Measurements from ENCODE around the gene SKA2. TPM values are rescaled to one million over a fixed set of nuclear protein-coding genes. Genes with fewer than 3 reads are reported as not detected.
"Not testable (repeated sequence)": the region's sequence is repeated elsewhere in the genome, so short reads cannot be mapped to it uniquely, and the experiment has no call there.

The SKA2 gene
- total and polyA plus RNA-seq, 5 donors from 2014 or later: 37.7 to 86.7 (median 53.7) TPM

GRCh38 chr17:59093145-59093701, 61.8 kb downstream of the SKA2 start:
- no peak overlapping the region for H3K27ac ChIP-seq (ENCODE audit: insufficient read depth, low read length, poor library complexity, severe bottlenecking)
- peaks cover 20% of the 10 kb centered on the region for H3K36me3 ChIP-seq (ENCODE audit: control insufficient read depth, insufficient read depth, low read length)
- peaks cover 24% of the 10 kb centered on the region for H3K36me3 Mint-ChIP-seq
- no peaks in the 10 kb centered on the region for H3K27me3 Mint-ChIP-seq
- H3K4me1 Mint-ChIP-seq: peaks cover 9 to 29% (median 17%) of the 10 kb centered on the region in 4 donors
- ATAC-seq (ENCODE audit: low read depth in 2 of 2) (no peak), DNase-seq (no peak)
- no peaks in the 10 kb centered on the region for H3K9me3 Mint-ChIP-seq
- H3K4me3 Mint-ChIP-seq: no peak overlapping the region
- no peaks in the 10 kb centered on the region for H3K4me1 ChIP-seq (ENCODE audit: control insufficient read depth, insufficient read depth, low read length, poor library complexity, severe bottlenecking)
- no peaks in the 10 kb centered on the region for H3K9me3 ChIP-seq (ENCODE audit: control insufficient read depth in 2 of 2, low read length in 2 of 2)
- no peak overlapping the region for H3K4me3 ChIP-seq (ENCODE audit: low read depth, low read length)
- peak overlapping the region in 1 of 3 donors; percentile 16 for H3K27ac Mint-ChIP-seq
- H3K27me3 ChIP-seq (ENCODE audit: control insufficient read depth, insufficient read depth, low read length): no peaks in the 10 kb centered on the region

- not testable (repeated sequence) for ATAC-seq (ENCODE audit: low read depth in 2 of 2); H3K27ac Mint-ChIP-seq; H3K27me3 Mint-ChIP-seq; H3K27me3 ChIP-seq (ENCODE audit: control insufficient read depth, insufficient read depth, low read length); H3K4me3 ChIP-seq (ENCODE audit: low read depth, low read length); H3K27ac ChIP-seq (ENCODE audit: insufficient read depth, low read length, poor library complexity, severe bottlenecking); DNase-seq; H3K4me3 Mint-ChIP-seq; H3K9me3 Mint-ChIP-seq; H3K9me3 ChIP-seq (ENCODE audit: control insufficient read depth in 2 of 2, low read length in 2 of 2); H3K4me1 ChIP-seq (ENCODE audit: control insufficient read depth, insufficient read depth, low read length, poor library complexity, severe bottlenecking)
- peaks cover 34% of the 10 kb centered on the region for H3K36me3 ChIP-seq (ENCODE audit: control insufficient read depth, insufficient read depth, low read length)
- Mint-ChIP-seq H3K36me3 (peaks cover 19% of the 10 kb centered on the region), H3K4me1 (peaks cover 4 to 19% (median 11%) of the 10 kb centered on the region in 4 donors)
Measured at GRCh38 chr17:59090593-59090992, 64.4 kb downstream of the SKA2 start.

GRCh38 chr17:59084154-59084553, 70.8 kb downstream of the SKA2 start:
- Mint-ChIP-seq H3K36me3 (peaks cover 38% of the 10 kb centered on the region), H3K4me1 (peaks cover 0 to 15% (median 5%) of the 10 kb centered on the region in 4 donors), H3K27me3 (no peaks in the 10 kb centered on the region), H3K27ac (peak overlapping the region in 1 of 3 donors; percentile 41), H3K4me3 (no peak overlapping the region), H3K9me3 (no peaks in the 10 kb centered on the region)
- Histone ChIP-seq H3K36me3 (ENCODE audit: control insufficient read depth, insufficient read depth, low read length) (peaks cover 46% of the 10 kb centered on the region), H3K9me3 (ENCODE audit: control insufficient read depth in 2 of 2, low read length in 2 of 2) (no peaks in the 10 kb centered on the region), H3K4me1 (ENCODE audit: control insufficient read depth, insufficient read depth, low read length, poor library complexity, severe bottlenecking) (no peaks in the 10 kb centered on the region), H3K27ac (ENCODE audit: insufficient read depth, low read length, poor library complexity, severe bottlenecking) (no peak overlapping the region), H3K4me3 (ENCODE audit: low read depth, low read length) (no peak overlapping the region), H3K27me3 (ENCODE audit: control insufficient read depth, insufficient read depth, low read length) (no peaks in the 10 kb centered on the region)
- ATAC-seq (ENCODE audit: low read depth in 2 of 2): no peak
- DNase-seq: no peak

- ATAC-seq (ENCODE audit: low read depth in 2 of 2) (no peak), DNase-seq (no peak)
- H3K27ac ChIP-seq (ENCODE audit: insufficient read depth, low read length, poor library complexity, severe bottlenecking): no peak overlapping the region
- H3K4me1 ChIP-seq (ENCODE audit: control insufficient read depth, insufficient read depth, low read length, poor library complexity, severe bottlenecking): no peaks in the 10 kb centered on the region
- no peaks in the 10 kb centered on the region for H3K27me3 ChIP-seq (ENCODE audit: control insufficient read depth, insufficient read depth, low read length)
- no peaks in the 10 kb centered on the region for H3K9me3 ChIP-seq (ENCODE audit: control insufficient read depth in 2 of 2, low read length in 2 of 2)
- no peaks in the 10 kb centered on the region for H3K9me3 Mint-ChIP-seq
- peaks cover 0 to 2% (median 0%) of the 10 kb centered on the region in 4 donors for H3K4me1 Mint-ChIP-seq
- no peaks in the 10 kb centered on the region for H3K27me3 Mint-ChIP-seq
- H3K4me3 Mint-ChIP-seq: no peak overlapping the region
- no peak overlapping the region for H3K27ac Mint-ChIP-seq
- peaks cover 66% of the 10 kb centered on the region for H3K36me3 ChIP-seq (ENCODE audit: control insufficient read depth, insufficient read depth, low read length)
- no peak overlapping the region for H3K4me3 ChIP-seq (ENCODE audit: low read depth, low read length)
- H3K36me3 Mint-ChIP-seq: peaks cover 37% of the 10 kb centered on the region
Measured at GRCh38 chr17:59074494-59074893, 80.5 kb downstream of the SKA2 start.

GRCh38 chr17:59073972-59074371, 81.0 kb downstream of the SKA2 start:
- Histone ChIP-seq H3K9me3 (ENCODE audit: control insufficient read depth in 2 of 2, low read length in 2 of 2) (no peaks in the 10 kb centered on the region), H3K27ac (ENCODE audit: insufficient read depth, low read length, poor library complexity, severe bottlenecking) (no peak overlapping the region), H3K27me3 (ENCODE audit: control insufficient read depth, insufficient read depth, low read length) (no peaks in the 10 kb centered on the region), H3K4me1 (ENCODE audit: control insufficient read depth, insufficient read depth, low read length, poor library complexity, severe bottlenecking) (no peaks in the 10 kb centered on the region), H3K36me3 (ENCODE audit: control insufficient read depth, insufficient read depth, low read length) (peaks cover 63% of the 10 kb centered on the region), H3K4me3 (ENCODE audit: low read depth, low read length) (no peak overlapping the region)
- Mint-ChIP-seq H3K27ac (peak overlapping the region in 1 of 3 donors; percentile 2), H3K36me3 (peaks cover 36% of the 10 kb centered on the region), H3K4me1 (peaks cover 0 to 2% (median 0%) of the 10 kb centered on the region in 4 donors), H3K27me3 (no peaks in the 10 kb centered on the region), H3K9me3 (no peaks in the 10 kb centered on the region), H3K4me3 (no peak overlapping the region)
- no peak for DNase-seq
- no peak for ATAC-seq (ENCODE audit: low read depth in 2 of 2)

GRCh38 chr17:59069856-59070255, 85.1 kb downstream of the SKA2 start:
- Histone ChIP-seq H3K9me3 (ENCODE audit: control insufficient read depth in 2 of 2, low read length in 2 of 2) (no peaks in the 10 kb centered on the region), H3K27ac (ENCODE audit: insufficient read depth, low read length, poor library complexity, severe bottlenecking) (no peak overlapping the region), H3K4me1 (ENCODE audit: control insufficient read depth, insufficient read depth, low read length, poor library complexity, severe bottlenecking) (no peaks in the 10 kb centered on the region), H3K36me3 (ENCODE audit: control insufficient read depth, insufficient read depth, low read length) (peaks cover 53% of the 10 kb centered on the region), H3K4me3 (ENCODE audit: low read depth, low read length) (no peak overlapping the region), H3K27me3 (ENCODE audit: control insufficient read depth, insufficient read depth, low read length) (no peaks in the 10 kb centered on the region)
- Mint-ChIP-seq H3K27ac (no peak overlapping the region), H3K4me1 (peaks cover 0 to 5% (median 2%) of the 10 kb centered on the region in 4 donors), H3K4me3 (no peak overlapping the region), H3K36me3 (peaks cover 29% of the 10 kb centered on the region), H3K9me3 (no peaks in the 10 kb centered on the region), H3K27me3 (no peaks in the 10 kb centered on the region)
- DNase-seq (no peak), ATAC-seq (ENCODE audit: low read depth in 2 of 2) (no peak)

GRCh38 chr17:59067756-59068155, 87.2 kb downstream of the SKA2 start:
- Mint-ChIP-seq H3K27ac (no peak overlapping the region), H3K9me3 (no peaks in the 10 kb centered on the region), H3K27me3 (no peaks in the 10 kb centered on the region), H3K4me1 (peaks cover 0 to 5% (median 1%) of the 10 kb centered on the region in 4 donors), H3K36me3 (peaks cover 33% of the 10 kb centered on the region), H3K4me3 (no peak overlapping the region)
- Histone ChIP-seq H3K4me1 (ENCODE audit: control insufficient read depth, insufficient read depth, low read length, poor library complexity, severe bottlenecking) (no peaks in the 10 kb centered on the region), H3K4me3 (ENCODE audit: low read depth, low read length) (no peak overlapping the region), H3K27ac (ENCODE audit: insufficient read depth, low read length, poor library complexity, severe bottlenecking) (no peak overlapping the region), H3K9me3 (ENCODE audit: control insufficient read depth in 2 of 2, low read length in 2 of 2) (no peaks in the 10 kb centered on the region), H3K36me3 (ENCODE audit: control insufficient read depth, insufficient read depth, low read length) (peaks cover 42% of the 10 kb centered on the region), H3K27me3 (ENCODE audit: control insufficient read depth, insufficient read depth, low read length) (no peaks in the 10 kb centered on the region)
- ATAC-seq (ENCODE audit: low read depth in 2 of 2) (no peak), DNase-seq (no peak)

GRCh38 chr17:59067340-59067739, 87.6 kb downstream of the SKA2 start:
- Mint-ChIP-seq H3K36me3 (peaks cover 37% of the 10 kb centered on the region), H3K27ac (no peak overlapping the region), H3K27me3 (no peaks in the 10 kb centered on the region), H3K4me3 (no peak overlapping the region), H3K4me1 (peaks cover 0 to 5% (median 1%) of the 10 kb centered on the region in 4 donors), H3K9me3 (no peaks in the 10 kb centered on the region)
- Histone ChIP-seq H3K4me3 (ENCODE audit: low read depth, low read length) (no peak overlapping the region), H3K27me3 (ENCODE audit: control insufficient read depth, insufficient read depth, low read length) (no peaks in the 10 kb centered on the region), H3K27ac (ENCODE audit: insufficient read depth, low read length, poor library complexity, severe bottlenecking) (no peak overlapping the region), H3K36me3 (ENCODE audit: control insufficient read depth, insufficient read depth, low read length) (peaks cover 41% of the 10 kb centered on the region), H3K4me1 (ENCODE audit: control insufficient read depth, insufficient read depth, low read length, poor library complexity, severe bottlenecking) (no peaks in the 10 kb centered on the region), H3K9me3 (ENCODE audit: control insufficient read depth in 2 of 2, low read length in 2 of 2) (no peaks in the 10 kb centered on the region)
- ATAC-seq (ENCODE audit: low read depth in 2 of 2) (no peak), DNase-seq (no peak)

All from CD4-positive, CD25-positive, alpha-beta regulatory T cell (primary cell).